Measurements from ENCODE around the gene SMIM5.

The SMIM5 gene

GRCh38 chr17:75616521-75617122 is 16.6 kb upstream of the SMIM5 start:
- no peak for TF ChIP-seq ZFX (IDR thresholded peaks at IDR 0.05; ENCODE audit: borderline replicate concordance)
- TF ChIP-seq, protein P1, sequence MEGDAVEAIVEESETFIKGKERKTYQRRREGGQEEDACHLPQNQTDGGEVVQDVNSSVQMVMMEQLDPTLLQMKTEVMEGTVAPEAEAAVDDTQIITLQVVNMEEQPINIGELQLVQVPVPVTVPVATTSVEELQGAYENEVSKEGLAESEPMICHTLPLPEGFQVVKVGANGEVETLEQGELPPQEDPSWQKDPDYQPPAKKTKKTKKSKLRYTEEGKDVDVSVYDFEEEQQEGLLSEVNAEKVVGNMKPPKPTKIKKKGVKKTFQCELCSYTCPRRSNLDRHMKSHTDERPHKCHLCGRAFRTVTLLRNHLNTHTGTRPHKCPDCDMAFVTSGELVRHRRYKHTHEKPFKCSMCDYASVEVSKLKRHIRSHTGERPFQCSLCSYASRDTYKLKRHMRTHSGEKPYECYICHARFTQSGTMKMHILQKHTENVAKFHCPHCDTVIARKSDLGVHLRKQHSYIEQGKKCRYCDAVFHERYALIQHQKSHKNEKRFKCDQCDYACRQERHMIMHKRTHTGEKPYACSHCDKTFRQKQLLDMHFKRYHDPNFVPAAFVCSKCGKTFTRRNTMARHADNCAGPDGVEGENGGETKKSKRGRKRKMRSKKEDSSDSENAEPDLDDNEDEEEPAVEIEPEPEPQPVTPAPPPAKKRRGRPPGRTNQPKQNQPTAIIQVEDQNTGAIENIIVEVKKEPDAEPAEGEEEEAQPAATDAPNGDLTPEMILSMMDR (IDR thresholded peaks at IDR 0.05): no peak
- no peak overlapping the region for H3K27ac ChIP-seq

DNA sequence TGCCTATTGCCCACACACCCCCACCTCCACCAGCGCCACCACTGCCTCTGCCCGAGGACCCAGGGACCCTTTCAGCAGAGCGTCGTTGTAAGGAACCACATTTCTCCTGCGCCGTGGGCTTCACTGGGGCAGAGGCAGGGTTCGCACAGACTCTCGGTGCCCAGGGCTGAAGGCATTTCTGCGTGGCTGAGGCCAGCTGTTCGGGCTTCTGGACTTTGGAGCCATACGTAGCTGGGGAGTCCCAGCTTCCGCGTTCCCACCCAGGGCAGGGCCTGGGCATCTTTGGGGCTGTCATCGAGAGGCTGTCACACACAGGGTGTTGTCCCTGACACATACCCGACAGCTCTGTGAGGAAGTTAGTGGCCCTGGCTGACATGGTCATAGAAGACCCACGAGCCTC is 16.0 kb upstream of the SMIM5 start:
- no peak overlapping the region for H3K27ac ChIP-seq
- TF ChIP-seq, protein P1 (IDR thresholded peaks at IDR 0.05): no peak
- TF ChIP-seq ZFX (IDR thresholded peaks at IDR 0.05; ENCODE audit: borderline replicate concordance): no peak

DNA sequence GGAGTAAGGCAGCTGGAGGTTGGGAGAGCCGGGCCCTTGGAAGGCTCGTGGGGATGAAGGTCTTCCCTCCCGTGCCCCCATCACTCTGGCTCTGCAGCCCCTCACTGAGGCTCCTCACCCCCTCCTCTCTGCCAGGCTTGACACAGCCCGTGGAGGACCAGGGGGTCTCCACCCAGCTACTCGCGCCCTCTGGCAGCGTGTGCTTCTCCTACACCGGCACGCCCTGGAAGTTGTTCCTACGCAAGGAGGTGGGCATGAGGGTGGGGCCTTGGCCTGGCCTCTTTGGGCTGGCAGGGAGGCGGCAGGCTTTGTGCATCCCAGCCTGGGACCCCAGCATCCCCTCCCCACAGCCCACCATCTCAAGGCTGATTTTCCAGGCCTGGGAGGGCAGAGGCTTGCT is 15.6 kb upstream of the SMIM5 start:
- no peak overlapping the region for H3K27ac ChIP-seq
- TF ChIP-seq, protein P1 (IDR thresholded peaks at IDR 0.05): no peak
- no peak for TF ChIP-seq ZFX (IDR thresholded peaks at IDR 0.05; ENCODE audit: borderline replicate concordance)

GRCh38 chr17:75619506-75620431 is 13.5 kb upstream of the SMIM5 start:
- no peak for TF ChIP-seq ZFX (IDR thresholded peaks at IDR 0.05; ENCODE audit: borderline replicate concordance)
- TF ChIP-seq, protein P1 (IDR thresholded peaks at IDR 0.05): peak; percentile 62
- no peak overlapping the region for H3K27ac ChIP-seq

- H3K27ac ChIP-seq: no peak overlapping the region
- TF ChIP-seq, protein P1 (IDR thresholded peaks at IDR 0.05): no peak
- TF ChIP-seq ZFX (IDR thresholded peaks at IDR 0.05; ENCODE audit: borderline replicate concordance): no peak
Measured at GRCh38 chr17:75621489-75621888, 11.7 kb upstream of the SMIM5 start.

- no peak overlapping the region for H3K27ac ChIP-seq
- no peak for TF ChIP-seq ZFX (IDR thresholded peaks at IDR 0.05; ENCODE audit: borderline replicate concordance)
- TF ChIP-seq, protein P1 (IDR thresholded peaks at IDR 0.05): no peak
Measured at GRCh38 chr17:75622076-75622475, 11.2 kb upstream of the SMIM5 start.

DNA sequence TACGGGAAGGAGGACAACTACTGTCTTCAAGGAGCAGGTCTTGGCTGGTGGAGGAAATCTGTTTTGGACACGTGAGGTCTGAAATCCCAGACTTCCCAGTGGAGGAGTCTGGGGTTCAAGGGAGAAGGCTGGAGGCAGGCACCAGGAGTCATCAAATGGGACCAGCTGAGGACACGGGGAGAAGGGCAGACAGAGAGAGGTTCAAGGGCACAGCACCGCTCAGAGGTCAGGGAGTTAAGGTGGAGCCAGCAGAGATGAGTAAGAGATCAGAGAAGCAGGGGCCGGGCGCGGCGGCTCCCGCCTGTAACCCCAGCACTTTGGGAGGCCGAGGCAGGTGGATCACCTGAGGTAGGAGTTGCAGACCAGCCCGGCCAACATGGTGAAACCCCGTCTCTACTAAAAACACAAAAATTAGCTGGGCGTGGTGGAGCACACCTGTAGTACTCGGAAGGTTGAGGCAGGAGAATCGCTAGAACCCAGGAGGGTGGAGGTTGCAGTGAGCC is 10.4 kb upstream of the SMIM5 start:
- TF ChIP-seq ZFX (IDR thresholded peaks at IDR 0.05; ENCODE audit: borderline replicate concordance): no peak
- TF ChIP-seq, protein P1 (IDR thresholded peaks at IDR 0.05): no peak
- no peak overlapping the region for H3K27ac ChIP-seq

Measured in 22Rv1 (cell line).